ENCODE measurements around the gene DNAI1. TPM values are rescaled to one million over a fixed set of nuclear protein-coding genes. Genes with fewer than 3 reads are reported as not detected.

The DNAI1 gene
- total RNA-seq, 1 donor from 2014 or later = 0.52 TPM

GRCh38 chr9:34454571-34455065 is 4.0 kb upstream of the DNAI1 start:
- Histone ChIP-seq H3K4me3 (no peak overlapping the region), H3K9me3 (ENCODE audit: low read depth) (no peaks in the 10 kb centered on the region), H3K9ac (no peak overlapping the region), H3K79me2 (ENCODE audit: low read depth) (no peaks in the 10 kb centered on the region), H3K4me1 (peaks cover 23% of the 10 kb centered on the region), H3K27me3 (peaks cover 27% of the 10 kb centered on the region), H3K4me2 (no peak overlapping the region), H3K27ac (no peak overlapping the region), H2AFZ (replicated peaks) (no peak overlapping the region), H3F3A (ENCODE audit: low read depth) (peaks cover 21% of the 10 kb centered on the region), H3K36me3 (no peaks in the 10 kb centered on the region), H4K20me1 (ENCODE audit: low read depth) (peaks cover 10% of the 10 kb centered on the region)
- H3K4me1 Mint-ChIP-seq = peaks cover 39% of the 10 kb centered on the region
- no peak for TF ChIP-seq EZH2 (IDR thresholded peaks at IDR 0.05)
- TF ChIP-seq CTCF (IDR thresholded peaks at IDR 0.05) = no peak
- no peak for TF ChIP-seq EZH2phosphoT487 (IDR thresholded peaks at IDR 0.05)
- no peaks in the 10 kb centered on the region for H3K9me3 Mint-ChIP-seq
- no peaks in the 10 kb centered on the region for H3K36me3 Mint-ChIP-seq
- peak overlapping the region; percentile 36 for H3K27ac Mint-ChIP-seq
- peaks cover 2% of the 10 kb centered on the region for H3K27me3 Mint-ChIP-seq (ENCODE audit: insufficient read depth, low read depth)
- DNase-seq (ENCODE audit: low spot score) = no peak
- no peak overlapping the region for H3K4me3 Mint-ChIP-seq

- H3K4me1 Mint-ChIP-seq = peaks cover 47% of the 10 kb centered on the region
- H3K27me3 ChIP-seq = peaks cover 35% of the 10 kb centered on the region
- no peaks in the 10 kb centered on the region for H3K9me3 Mint-ChIP-seq
- peaks cover 10% of the 10 kb centered on the region for H4K20me1 ChIP-seq (ENCODE audit: low read depth)
- H3K4me3 ChIP-seq = no peak overlapping the region
- no peak for DNase-seq (ENCODE audit: low spot score)
- H3K36me3 Mint-ChIP-seq = no peaks in the 10 kb centered on the region
- H3K79me2 ChIP-seq (ENCODE audit: low read depth) = no peaks in the 10 kb centered on the region
- H3K9ac ChIP-seq = no peak overlapping the region
- H2AFZ ChIP-seq (replicated peaks) = no peak overlapping the region
- H3K36me3 ChIP-seq = no peaks in the 10 kb centered on the region
- H3K9me3 ChIP-seq (ENCODE audit: low read depth) = no peaks in the 10 kb centered on the region
- peaks cover 21% of the 10 kb centered on the region for H3K4me1 ChIP-seq
- peak overlapping the region; percentile 96 for H3K4me3 Mint-ChIP-seq
- TF ChIP-seq CTCF (IDR thresholded peaks at IDR 0.05) (no peak), EZH2phosphoT487 (IDR thresholded peaks at IDR 0.05) (no peak), EZH2 (IDR thresholded peaks at IDR 0.05) (no peak)
- no peak overlapping the region for H3K27ac ChIP-seq
- no peak overlapping the region for H3K27ac Mint-ChIP-seq
- peak overlapping the region; percentile 92 for H3K4me2 ChIP-seq
- H3F3A ChIP-seq (ENCODE audit: low read depth) = peaks cover 21% of the 10 kb centered on the region
- no peaks in the 10 kb centered on the region for H3K27me3 Mint-ChIP-seq (ENCODE audit: insufficient read depth, low read depth)
Measured at GRCh38 chr9:34456151-34456550, 2.5 kb upstream of the DNAI1 start.

- TF ChIP-seq CTCF (IDR thresholded peaks at IDR 0.05) (no peak), EZH2 (IDR thresholded peaks at IDR 0.05) (no peak), EZH2phosphoT487 (IDR thresholded peaks at IDR 0.05) (no peak)
- H3K36me3 Mint-ChIP-seq = no peaks in the 10 kb centered on the region
- Histone ChIP-seq H3K27me3 (peaks cover 35% of the 10 kb centered on the region), H3K27ac (no peak overlapping the region), H3K4me3 (peak overlapping the region; percentile 59), H3F3A (ENCODE audit: low read depth) (peaks cover 21% of the 10 kb centered on the region), H3K9me3 (ENCODE audit: low read depth) (no peaks in the 10 kb centered on the region), H3K79me2 (ENCODE audit: low read depth) (no peaks in the 10 kb centered on the region), H3K4me2 (peak overlapping the region; percentile 92), H3K4me1 (peaks cover 18% of the 10 kb centered on the region), H3K9ac (no peak overlapping the region), H2AFZ (replicated peaks) (peak overlapping the region; percentile 73), H3K36me3 (no peaks in the 10 kb centered on the region), H4K20me1 (ENCODE audit: low read depth) (peaks cover 10% of the 10 kb centered on the region)
- H3K4me1 Mint-ChIP-seq = peaks cover 51% of the 10 kb centered on the region
- no peak for DNase-seq (ENCODE audit: low spot score)
- H3K27ac Mint-ChIP-seq = no peak overlapping the region
- no peaks in the 10 kb centered on the region for H3K27me3 Mint-ChIP-seq (ENCODE audit: insufficient read depth, low read depth)
- no peaks in the 10 kb centered on the region for H3K9me3 Mint-ChIP-seq
- H3K4me3 Mint-ChIP-seq = peak overlapping the region; percentile 96
Measured at GRCh38 chr9:34456746-34457145, 1.9 kb upstream of the DNAI1 start.
